GM19438 (cell line): ENCODE measurements around the gene NT5DC4.
"Not testable (repeated sequence)": the region's sequence is repeated elsewhere in the genome, so short reads cannot be mapped to it uniquely, and the experiment has no call there.

Experiments
- ATAC-seq: cut with Tn5 transposase; IDR thresholded peaks from one replicate; pipeline ENCODE4 v1.9.1; 2021; ENCODE audit warnings: low read depth; ENCODE audit not compliant: unreplicated experiment

Gene NT5DC4

DNA sequence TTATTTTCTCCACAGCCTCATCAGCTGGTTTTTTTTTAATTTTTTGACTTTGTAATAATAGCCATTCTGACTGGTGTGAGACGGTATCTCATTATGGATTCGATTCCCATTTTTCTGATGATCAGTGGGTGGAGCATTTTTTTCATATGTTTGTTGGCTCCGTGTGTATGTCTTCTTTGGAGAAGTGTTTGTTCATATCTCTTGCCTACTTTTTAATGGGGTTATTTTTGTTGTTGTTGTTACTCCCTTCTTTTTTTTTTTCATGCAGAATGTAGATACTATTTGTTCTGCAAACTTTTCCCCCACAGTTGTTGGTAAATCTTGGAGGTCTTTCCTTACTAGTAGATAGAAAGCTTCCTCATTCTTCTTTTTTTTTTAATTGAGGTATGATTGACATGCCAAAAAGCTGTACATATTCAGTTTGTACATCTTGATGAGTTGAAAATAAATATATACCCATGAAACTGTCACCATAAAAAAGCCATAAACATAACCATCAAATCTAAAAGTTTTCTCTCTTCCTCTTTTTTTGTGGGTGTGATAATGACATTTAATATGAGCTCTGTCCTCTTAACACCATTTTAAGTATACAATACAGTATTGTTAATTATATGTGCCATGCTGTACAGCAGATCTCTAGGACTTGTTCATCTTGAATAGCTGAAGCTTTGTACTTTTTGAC is 21.8 kb upstream of the NT5DC4 start:
- no peak for ATAC-seq

DNA sequence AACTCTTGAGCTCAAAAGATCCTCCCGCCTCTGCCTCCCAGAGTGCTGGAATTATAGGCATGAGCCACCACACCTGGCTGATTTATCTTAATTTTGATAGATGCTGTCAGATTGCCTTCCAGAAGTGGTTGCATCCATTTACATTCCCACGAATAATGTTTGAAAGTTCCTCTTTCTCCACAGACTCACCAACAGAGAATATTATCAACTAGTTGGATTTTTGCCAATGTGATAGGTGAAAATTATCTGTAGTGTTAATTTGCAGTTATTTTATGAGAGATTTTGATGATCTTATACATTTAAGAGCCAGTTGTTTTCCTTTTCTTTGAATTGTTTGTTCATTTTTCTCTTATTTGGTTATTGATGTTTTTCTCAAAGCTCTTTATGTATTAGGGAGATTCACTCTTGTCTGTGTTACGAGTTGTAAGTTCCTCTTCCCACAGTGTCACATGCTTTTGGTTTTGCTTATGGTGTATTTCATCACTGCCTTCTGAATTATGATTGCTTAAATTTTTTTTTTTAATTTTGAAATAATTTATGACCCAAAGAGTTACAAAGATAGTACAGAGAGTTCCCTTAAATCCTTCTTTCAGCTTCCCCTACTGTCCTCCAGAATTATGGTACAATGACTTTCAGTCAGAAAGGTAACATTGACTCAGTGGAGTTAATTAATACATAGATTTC is 20.7 kb upstream of the NT5DC4 start:
- no peak for ATAC-seq

DNA sequence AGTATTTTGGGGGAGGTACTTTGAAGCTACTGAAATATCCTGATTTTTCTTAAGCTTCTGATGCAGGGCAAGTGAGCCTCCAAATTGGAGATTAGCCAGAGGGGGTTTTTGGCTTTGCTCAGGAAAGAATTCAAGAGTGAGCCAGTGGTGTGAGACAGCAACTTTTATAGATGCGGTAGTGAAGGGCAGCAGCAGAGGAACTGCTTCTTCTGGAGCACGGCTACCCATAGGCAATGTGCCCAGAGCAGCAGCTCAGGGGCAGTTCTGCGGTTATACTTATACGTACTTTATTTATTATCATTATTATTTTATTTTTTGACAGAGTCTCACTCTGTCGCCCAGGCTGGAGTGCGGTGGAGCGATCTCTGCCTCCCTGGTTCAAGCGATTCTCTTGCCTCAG is 19.8 kb upstream of the NT5DC4 start:
- no peak for ATAC-seq

DNA sequence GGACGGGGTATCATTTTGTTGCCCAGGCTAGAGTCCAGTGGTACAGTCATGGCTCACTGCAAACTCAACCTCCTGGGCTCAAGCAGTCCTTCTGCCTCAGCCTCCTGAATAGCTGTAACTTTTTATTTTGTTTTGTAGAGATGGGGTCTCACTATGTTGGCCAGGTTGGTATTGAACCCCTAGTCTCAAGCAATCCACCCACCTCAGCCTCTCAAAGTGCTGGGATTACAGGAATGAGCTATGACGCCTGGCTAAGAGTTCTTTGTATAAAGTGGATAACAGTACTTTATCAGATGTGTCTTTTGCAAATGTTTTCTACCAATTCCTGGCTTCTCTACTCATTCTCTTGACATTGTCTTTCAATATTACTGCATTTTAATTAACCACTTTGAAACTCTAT is 17.1 kb upstream of the NT5DC4 start:
- ATAC-seq, result no peak

DNA sequence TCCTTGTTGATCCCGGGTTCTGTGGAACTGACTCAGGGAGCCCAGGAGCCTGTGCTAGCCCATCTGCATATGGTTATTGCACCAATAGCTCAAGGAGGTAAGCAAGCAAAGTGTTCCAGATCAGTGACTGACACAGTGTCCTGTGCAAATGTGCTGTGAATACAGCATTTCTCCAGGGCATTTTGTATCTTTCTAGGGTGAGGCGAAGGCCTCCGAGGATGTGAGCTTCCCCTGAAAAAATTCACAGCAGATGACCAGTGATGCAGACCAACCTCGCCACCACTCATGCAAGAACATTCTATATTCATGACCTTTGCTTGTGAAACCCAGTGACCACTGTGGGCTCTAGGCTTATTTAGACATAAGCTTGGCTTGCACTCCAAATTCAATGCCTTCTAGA is 15.2 kb upstream of the NT5DC4 start:
- no peak for ATAC-seq

DNA sequence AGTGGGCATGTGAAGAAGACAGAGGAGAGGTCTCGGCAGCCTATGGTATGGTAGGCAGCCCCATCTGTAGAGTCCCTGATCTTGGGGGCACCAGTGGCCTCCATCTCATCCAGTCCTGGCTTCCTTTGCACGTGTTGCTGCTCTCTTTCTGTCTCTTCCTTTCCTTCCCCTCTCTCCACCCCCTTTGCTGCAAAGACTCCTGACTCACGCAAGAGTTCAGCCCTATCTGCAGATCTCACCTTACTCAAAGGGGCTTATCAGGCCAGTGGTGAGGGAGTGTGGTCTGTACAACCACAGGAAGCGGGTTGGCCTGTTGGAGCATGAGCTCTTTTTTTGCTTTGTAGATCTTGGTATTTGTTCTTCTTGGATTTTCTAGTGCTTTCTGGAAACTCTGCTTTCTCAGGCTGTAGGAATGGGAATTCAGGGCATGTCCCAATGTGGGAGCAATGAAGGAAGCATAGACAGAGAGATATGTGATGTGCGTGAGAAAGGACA is 14.6 kb upstream of the NT5DC4 start:
- no peak for ATAC-seq

DNA sequence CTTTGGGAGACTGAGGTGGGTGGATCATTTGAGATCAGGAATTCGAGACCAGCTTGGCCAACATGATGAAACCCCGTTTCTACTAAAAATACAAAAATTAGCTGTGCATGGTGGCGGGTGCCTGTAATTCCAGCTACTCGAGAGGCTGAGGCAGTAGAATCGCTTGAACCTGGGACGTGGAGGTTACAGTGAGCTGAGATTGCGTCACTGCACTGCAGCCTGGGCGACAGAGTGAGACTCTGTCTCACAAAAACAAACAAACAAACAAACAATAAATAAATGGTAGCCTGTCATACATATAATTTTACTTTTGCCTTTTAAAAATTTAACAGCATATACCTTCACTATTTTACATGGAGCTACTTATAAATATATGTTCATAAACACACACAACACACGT is 13.9 kb upstream of the NT5DC4 start:
- ATAC-seq, result not testable (repeated sequence)

DNA sequence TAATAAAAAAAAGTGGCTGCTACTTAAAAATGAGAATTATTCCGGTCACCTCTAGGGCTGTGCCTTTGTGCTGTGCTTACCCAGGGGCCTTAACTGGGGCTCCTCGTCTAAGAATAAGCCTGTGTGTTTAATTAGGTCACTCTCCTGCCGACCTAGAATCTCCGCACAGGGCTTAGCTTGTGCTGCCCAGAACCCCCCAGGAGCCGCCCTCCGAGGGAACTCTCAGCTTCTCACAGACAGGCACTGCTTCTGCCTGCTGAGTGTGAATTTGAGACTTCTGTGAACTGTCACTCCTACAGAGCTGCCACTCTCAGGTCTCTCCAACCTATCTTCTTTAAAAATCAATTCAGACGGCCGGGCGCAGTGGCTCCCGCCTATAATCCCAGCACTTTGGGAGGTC is 11.9 kb upstream of the NT5DC4 start:
- ATAC-seq, result no peak

DNA sequence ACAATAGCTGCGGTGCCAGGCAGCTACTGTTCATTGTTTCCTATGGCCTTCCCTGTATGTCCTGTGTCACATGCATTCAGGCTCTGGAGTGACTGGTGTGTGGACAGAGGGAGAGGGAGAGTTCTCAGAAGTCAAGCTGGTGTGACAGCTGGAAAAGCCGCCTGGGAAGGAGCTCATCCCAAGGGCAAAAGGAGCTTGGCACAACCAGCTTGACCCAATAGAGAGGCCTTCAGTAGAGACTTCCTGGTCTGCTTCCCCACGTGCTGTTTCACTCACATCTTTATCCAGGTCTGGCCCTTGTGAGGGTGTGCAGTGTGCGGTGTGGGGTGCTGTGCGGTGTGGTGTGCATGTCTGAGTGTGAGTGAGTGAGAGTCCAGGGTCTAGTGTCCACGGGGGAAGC is 11.1 kb upstream of the NT5DC4 start:
- ATAC-seq, result no peak

DNA sequence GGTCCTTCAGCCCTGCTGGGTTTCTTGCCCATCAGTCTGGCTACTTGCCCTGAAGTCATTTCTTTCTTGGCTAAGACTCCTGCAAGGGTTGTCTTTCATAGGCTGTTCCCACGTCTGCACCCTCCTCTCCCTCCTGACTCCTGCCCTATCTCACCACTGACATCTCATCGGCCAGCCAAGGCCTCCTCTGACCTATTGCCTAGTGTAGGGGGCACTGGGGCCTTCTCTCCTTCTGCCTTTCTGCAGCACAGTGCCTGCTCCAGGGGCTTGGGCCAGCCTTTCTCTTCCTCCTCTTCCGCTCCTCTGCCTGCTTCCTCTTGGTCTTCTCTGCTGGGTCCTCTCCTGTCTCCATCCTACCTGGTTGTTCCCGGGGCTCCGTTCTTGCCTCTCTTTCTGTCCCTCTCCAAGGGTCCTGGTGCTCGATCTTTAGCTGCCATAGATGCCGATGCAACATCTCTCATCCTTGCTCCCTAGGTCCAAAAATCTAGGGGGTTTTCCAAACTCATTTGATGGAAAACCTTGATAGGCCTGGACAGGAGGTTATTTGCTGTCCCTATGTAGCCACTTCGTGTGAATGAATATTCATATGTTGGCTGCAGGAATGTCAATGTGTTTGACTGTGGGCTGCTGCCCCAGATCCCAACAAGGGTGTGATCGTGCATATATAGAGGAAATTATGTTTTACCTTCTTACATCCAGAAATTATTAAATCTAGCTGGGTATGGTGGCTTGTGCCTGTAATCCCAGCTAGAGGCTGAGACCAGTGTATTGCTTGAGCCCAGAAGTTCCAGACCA is 9.7 kb upstream of the NT5DC4 start:
- no peak for ATAC-seq

DNA sequence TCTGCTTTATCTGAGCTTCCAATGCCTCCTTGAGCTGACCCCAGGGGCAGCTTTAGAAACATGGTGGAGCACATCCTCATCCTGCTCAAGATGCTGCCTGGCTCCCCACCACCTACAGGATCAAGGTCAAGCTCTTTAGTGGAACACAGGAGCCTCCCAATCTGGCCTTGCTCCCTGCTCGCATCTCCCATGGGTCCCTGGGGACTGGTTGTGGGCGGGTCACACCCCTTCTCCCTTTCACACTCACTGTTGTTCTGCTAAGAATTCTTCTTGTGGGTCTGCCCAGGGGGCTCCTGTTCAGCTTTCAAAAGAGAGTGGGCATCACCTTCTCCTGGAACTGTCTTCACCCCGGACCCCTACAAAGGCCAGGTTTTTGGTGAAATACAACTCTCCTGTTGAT is 8.4 kb upstream of the NT5DC4 start:
- no peak for ATAC-seq

DNA sequence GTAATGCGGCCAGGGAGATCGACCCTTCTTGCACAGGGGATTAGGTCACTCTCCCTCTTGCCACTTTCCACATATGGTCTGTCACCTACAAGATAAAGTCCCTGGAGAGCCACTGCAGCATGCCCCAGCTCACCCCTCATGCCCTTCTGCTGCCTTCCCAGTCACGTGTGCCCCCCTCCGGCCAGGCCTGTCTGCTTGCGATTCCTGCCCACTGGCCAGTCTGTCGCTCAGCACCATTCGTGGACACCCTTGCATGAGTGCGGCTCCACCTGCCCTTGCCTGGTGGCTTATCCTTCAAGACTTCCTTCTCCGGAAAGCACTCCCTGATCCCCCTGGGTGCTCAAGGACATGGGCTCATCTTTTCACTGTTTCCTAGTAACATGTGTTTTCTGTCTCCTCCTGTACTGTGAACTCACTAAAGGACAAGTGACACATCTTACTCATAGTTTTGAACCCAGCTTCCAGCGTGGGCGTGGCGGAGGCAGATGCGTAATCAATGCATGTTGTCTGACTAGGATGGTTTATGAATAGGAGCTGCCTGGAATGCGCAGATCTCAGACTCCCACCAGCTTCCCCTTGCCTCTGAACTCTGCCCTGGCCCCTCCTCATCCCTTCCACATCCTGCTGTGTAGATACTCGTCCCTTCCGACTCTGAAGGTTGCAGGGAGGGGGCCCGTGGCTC is 7.8 kb upstream of the NT5DC4 start:
- no peak for ATAC-seq

DNA sequence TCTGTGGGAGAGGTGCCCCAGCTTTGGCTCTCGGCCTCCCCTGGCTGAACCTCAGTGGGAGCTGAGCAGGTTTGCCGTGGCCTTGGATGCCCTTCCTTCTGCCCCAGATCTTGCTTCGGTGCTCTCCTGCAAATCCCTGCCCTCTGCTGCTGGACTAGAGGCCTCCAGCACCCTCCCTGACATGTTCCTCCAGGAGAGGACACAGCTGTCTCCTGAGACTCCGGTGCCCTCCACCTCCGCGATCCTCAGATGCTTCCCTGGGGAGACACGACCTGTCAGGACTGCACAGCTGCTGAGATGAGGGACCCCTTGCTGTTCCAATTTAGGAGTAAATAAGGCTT is 7.3 kb upstream of the NT5DC4 start:
- no peak for ATAC-seq

DNA sequence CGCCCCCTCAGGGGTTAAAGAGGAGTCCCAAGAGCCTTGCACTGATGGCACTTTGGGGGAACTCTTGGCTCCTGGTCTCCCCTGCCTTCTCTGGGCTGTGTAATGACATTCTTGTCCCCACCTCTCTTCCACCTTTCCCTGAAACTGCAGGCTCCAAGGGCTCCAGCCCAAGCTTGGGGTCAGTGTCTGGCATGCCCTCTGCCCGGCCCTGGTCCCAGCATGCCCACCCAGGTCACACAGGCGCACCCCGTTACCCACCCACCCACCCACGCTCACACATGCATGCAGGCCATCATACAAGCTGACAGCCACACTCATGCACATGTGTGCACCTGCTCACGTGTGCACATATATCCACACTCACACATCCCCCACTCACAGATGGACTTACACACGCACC is 6.9 kb upstream of the NT5DC4 start:
- ATAC-seq, result no peak

DNA sequence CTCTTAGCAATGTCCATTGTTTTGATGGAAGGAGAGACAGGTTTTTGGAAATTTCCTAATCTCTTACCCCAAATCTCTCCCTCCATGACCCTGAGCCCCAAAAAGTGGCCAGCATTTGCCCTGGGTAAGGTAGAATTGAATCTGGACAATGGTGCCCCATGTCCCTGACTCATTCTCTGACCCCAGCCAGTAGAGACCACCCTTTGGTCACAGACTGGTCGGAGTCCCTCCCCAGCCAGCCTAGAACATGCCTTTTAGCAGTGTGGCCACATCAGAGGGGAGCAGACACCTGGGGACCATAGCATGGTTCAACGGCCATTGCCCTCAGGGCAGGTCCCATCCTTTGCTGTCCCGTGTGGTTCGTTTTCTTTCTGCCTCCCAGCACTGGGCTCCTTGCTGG is 6.5 kb upstream of the NT5DC4 start:
- no peak for ATAC-seq

DNA sequence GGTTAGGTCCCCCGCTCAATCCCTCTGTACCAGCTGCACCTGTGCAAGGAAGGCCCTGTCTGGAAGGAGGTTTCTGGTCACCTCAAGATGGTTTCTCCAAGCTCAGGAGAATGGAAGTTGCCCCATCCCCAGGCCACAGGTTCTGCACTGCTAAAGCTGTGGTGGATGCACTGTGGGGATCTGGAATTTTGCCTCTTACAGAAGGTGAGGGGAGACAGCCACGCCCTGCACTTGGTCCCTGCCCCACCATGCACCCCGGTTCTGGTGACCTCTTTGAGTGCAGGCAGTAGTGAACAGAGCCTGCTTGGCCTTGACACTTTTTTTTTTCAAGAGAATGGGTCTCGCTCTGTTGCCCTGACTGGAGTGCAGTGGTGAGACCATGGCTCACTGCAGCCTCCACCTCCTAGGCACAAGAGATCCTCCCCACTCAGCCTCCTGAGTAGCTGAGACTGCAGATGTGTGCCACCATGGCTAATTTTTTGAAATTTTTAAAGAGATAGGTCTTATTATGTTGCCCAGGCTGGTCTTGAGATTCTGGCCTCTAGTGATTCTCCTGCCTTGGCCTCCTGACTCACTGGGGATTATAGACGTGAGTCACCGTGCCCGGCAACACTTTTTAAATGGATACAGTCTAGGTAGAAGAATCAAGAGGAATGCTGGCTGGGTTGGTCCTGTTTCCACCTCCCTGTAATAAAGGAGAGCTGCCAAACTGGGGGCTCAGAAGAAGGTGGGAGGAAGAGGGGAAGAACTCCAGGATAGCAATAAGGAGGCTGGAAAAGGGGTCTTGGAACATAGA is 5.8 kb upstream of the NT5DC4 start:
- ATAC-seq, result no peak

DNA sequence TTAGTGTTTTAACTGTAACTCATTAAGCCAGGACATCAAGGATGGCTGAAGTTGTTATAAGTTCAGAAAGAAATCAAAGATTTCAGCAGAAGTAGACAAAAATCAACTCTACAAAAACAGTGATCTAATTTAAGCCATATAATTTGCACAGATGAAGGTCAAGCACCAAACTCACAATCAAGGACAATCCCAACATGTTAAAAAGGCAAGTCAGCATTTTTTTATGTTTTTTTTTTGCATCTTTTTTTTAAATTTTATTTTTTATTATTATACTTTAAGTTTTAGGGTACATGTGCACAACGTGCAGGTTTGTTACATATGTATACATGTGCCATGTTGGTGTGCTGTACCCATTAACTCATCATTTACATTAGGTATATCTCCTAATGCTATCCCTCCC is 4.7 kb upstream of the NT5DC4 start:
- ATAC-seq, result not testable (repeated sequence)

DNA sequence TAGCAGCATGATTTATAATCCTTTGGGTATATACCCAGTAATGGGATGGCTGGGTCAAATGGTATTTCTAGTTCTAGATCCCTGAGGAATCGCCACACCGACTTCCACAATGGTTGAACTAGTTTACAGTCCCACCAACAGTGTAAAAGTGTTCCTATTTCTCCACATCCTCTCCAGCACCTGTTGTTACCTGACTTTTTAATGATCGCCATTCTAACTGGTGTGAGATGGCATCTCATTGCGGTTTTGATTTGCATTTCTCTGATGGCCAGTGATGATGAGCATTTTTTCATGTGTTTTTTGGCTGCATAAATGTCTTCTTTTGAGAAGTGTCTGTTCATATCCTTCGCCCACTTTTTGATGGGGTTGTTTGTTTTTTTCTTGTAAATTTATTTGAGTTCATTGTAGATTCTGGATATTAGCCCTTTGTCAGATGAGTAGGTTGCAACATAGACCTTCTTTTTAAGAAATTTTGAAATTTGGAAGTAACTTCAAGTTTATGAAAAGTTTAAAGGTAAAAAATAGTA is 3.9 kb upstream of the NT5DC4 start:
- ATAC-seq, result not testable (repeated sequence)

DNA sequence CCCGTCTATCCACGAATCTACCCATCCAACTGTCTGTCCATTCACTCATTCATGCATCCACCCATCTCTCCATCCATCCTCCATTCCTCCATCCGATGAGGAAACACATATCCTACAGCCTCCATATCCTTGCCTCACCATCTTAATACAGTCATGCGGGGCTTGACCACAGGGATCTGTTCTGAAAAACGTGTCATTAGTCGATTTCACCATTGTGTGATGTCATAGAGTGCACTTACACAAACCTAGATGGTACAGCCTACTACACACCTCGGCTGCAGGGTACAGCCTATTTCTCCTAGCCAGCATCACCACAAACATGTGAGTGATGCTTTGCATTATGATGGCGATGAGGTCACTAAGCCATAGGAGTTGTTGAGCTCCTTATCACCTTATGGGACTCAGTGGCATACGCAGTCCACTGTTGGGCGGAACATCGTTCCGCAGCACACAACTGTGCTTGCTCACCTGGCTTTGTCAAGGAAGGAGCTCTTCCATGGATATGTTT is 1.9 kb upstream of the NT5DC4 start:
- ATAC-seq, result no peak
